ENCODE measurements around the gene GPM6B.

DNA sequence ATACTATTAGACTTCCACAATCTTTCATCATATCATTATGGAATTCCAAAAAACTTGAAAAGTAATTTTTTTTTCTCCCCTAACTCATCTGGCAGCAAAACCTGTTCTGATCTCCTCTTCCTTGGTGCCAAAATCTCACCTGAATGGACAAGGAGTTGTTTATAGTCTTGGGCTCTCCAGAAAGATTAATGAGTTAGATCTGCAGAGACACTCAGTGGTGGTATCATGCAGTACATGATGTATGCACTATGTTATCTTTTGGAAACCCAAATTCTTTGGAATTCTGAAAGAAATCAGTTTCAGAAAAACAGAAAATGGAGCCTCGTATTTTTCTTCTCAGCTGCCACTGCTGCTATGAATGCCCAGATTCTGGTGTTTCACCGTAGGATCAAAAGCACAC lies 11.7 kb downstream of the GPM6B start:
- TF ChIP-seq, protein P1, sequence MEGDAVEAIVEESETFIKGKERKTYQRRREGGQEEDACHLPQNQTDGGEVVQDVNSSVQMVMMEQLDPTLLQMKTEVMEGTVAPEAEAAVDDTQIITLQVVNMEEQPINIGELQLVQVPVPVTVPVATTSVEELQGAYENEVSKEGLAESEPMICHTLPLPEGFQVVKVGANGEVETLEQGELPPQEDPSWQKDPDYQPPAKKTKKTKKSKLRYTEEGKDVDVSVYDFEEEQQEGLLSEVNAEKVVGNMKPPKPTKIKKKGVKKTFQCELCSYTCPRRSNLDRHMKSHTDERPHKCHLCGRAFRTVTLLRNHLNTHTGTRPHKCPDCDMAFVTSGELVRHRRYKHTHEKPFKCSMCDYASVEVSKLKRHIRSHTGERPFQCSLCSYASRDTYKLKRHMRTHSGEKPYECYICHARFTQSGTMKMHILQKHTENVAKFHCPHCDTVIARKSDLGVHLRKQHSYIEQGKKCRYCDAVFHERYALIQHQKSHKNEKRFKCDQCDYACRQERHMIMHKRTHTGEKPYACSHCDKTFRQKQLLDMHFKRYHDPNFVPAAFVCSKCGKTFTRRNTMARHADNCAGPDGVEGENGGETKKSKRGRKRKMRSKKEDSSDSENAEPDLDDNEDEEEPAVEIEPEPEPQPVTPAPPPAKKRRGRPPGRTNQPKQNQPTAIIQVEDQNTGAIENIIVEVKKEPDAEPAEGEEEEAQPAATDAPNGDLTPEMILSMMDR (IDR thresholded peaks at IDR 0.05) = no peak
- TF ChIP-seq ZFX (IDR thresholded peaks at IDR 0.05; ENCODE audit: borderline replicate concordance) = no peak

Measured in 22Rv1 (cell line).